HepG2 (cell line): Measurements from ENCODE around the gene PFDN2. TPM values are rescaled to one million over a fixed set of nuclear protein-coding genes. Genes with fewer than 3 reads are reported as not detected.

Experiments used
- ATAC-seq: fragments of 200-7000 bp; cut with Tn5 transposase; 3 replicates; pipeline ENCODE4 v1.9.1; 2020; ENCODE audit warnings: mild to moderate bottlenecking, moderate library complexity
- BruUV-seq: library from RNA; stranded (reverse); fragments of 400-500 nt; replicated peaks from 2 replicates; lab custom pipeline; 2021; lab: Mats Ljungman, UMichigan
- CTCF ChIA-PET: fragments of 300-600 bp; formaldehyde crosslinking; extraction: SDS; loops from one replicate; lab custom pipeline; 2021; ENCODE audit warnings: low total read pairs, inconsistent platforms, low intra/inter-chr PET ratio; lab: Yijun Ruan, JAX
- POLR2A ChIA-PET: fragments of 350-600 bp; sonication (Branson Sonifier 250); formaldehyde crosslinking; loops from one replicate; lab custom pipeline; 2020; ENCODE audit warnings: antibody characterized with exemption, inconsistent platforms; lab: Yijun Ruan, JAX
- DNase-seq: peaks from one replicate; pipeline ENCODE4 v3.0.0-alpha.2; 2015; ENCODE audit warnings: low spot score
- FAIRE-seq: peaks from 3 replicates; lab custom pipeline; 2011; peaks lifted over from hg19 to GRCh38; lab: Jason Lieb, UNC
- H2AFZ ChIP-seq: one replicate; pipeline ENCODE4 v1.6.1; 2011; ENCODE audit warnings: low read length, inconsistent platforms
- H3K27ac ChIP-seq: fragments of 300-600 bp; 3 replicates; pipeline ENCODE4 v1.8.0; 2011; ENCODE audit warnings: mixed run types, mild to moderate bottlenecking, mixed read lengths, low read length, inconsistent platforms; ENCODE audit not compliant: insufficient read depth; ENCODE audit errors: extremely low read length
- H3K27me3 ChIP-seq, 2 experiments: fragments of 200-600 bp in 1 of 2; 2 replicates in 1 of 2; 3 replicates in 1 of 2; pipeline versions ENCODE4 v1.6.0 to v1.8.0; 2011; ENCODE audit warnings: low read length in 2 of 2, mild to moderate bottlenecking in 2 of 2, moderate library complexity in 2 of 2, inconsistent platforms in 1 of 2; ENCODE audit not compliant: insufficient read depth in 2 of 2, control insufficient read depth in 1 of 2
- H3K36me3 ChIP-seq, 2 experiments: fragments of 200-600 bp in 1 of 2; replicated peaks in 1 of 2; 2 replicates in 1 of 2; 3 replicates in 1 of 2; pipeline versions ENCODE4 v1.5.1 to v1.8.0; 2011; ENCODE audit warnings: low read length in 2 of 2, inconsistent platforms in 1 of 2; ENCODE audit not compliant: insufficient read depth in 2 of 2, control insufficient read depth in 1 of 2
- H3K4me1 ChIP-seq: 2 replicates; pipeline ENCODE4 v1.5.1; 2012; ENCODE audit warnings: low read length, inconsistent platforms; ENCODE audit not compliant: insufficient read depth
- H3K4me2 ChIP-seq: 2 replicates; pipeline ENCODE4 v1.6.0; 2011; ENCODE audit warnings: low read depth, low read length, inconsistent platforms
- H3K4me3 ChIP-seq, 3 experiments: fragments of 200-600 bp in 1 of 3; sonication (generic), shearing (Covaris generic) in 1 of 3; replicated peaks in 1 of 3; 2 replicates each; pipeline ENCODE4 v1.5.1; 2011 to 2016; ENCODE audit warnings: low read length in 3 of 3, inconsistent platforms in 2 of 3, low read depth in 2 of 3, mild to moderate bottlenecking in 2 of 3, control low read depth in 1 of 3, mixed read lengths in 1 of 3; ENCODE audit not compliant: insufficient read depth in 1 of 3
- H3K79me2 ChIP-seq: one replicate; pipeline ENCODE4 v1.6.1; 2011; ENCODE audit warnings: low read length, inconsistent platforms; ENCODE audit not compliant: insufficient read depth
- H3K9ac ChIP-seq: 2 replicates; pipeline ENCODE4 v1.6.0; 2011; ENCODE audit warnings: mild to moderate bottlenecking, low read depth, low read length, inconsistent platforms; ENCODE audit not compliant: insufficient read depth
- H3K9me3 ChIP-seq: 2 replicates; pipeline ENCODE4 v1.5.1; 2012; ENCODE audit warnings: mild to moderate bottlenecking, low read length
- H4K20me1 ChIP-seq: 2 replicates; pipeline ENCODE4 v1.6.0; 2011; ENCODE audit warnings: inconsistent platforms, mild to moderate bottlenecking, low read length, moderate library complexity; ENCODE audit not compliant: insufficient read depth
- CAMTA2 ChIP-seq: sonication (generic); formaldehyde crosslinking; IDR thresholded peaks from 2 replicates; pipeline ENCODE4 v1.4.0; 2020; ENCODE audit warnings: mild to moderate bottlenecking, missing genetic modification reagents, borderline replicate concordance
- MXD3 ChIP-seq: IDR thresholded peaks from 2 replicates; pipeline ENCODE4 v1.6.1; 2016; ENCODE audit warnings: mild to moderate bottlenecking, missing biosample characterization, missing genetic modification reagents
- POGZ ChIP-seq: sonication (generic); formaldehyde crosslinking; IDR thresholded peaks from 2 replicates; pipeline ENCODE4 v1.4.0; 2020; ENCODE audit warnings: mild to moderate bottlenecking, missing genetic modification reagents
- ZNF691 ChIP-seq: sonication (generic); formaldehyde crosslinking; IDR thresholded peaks from 2 replicates; pipeline ENCODE4 v1.4.0; 2020; ENCODE audit warnings: missing genetic modification reagents, low read depth, mild to moderate bottlenecking, borderline replicate concordance
- ZNF746 ChIP-seq: sonication (generic); formaldehyde crosslinking; IDR thresholded peaks from 2 replicates; pipeline ENCODE4 v1.8.0; 2022; ENCODE audit warnings: mild to moderate bottlenecking, missing genetic modification reagents
- WGBS: methylation state at CpG from one replicate; pipeline ENCODE4 v1.1.6; 2017; ENCODE audit warnings: low lambda C conversion rate; 5-methylcytosine and 5-hydroxymethylcytosine counted together
- in situ Hi-C: cut with HindIII; loops from 2 replicates; pipeline ENCODE4 v1.10.0; 2017; ENCODE audit warnings: low pct_unique_long_range_greater_than_20kb; ENCODE audit not compliant: extremely low pct_ligation_motif_present
- intact Hi-C: fragments of 100-400 bp; cut with micrococcal nuclease; formaldehyde crosslinking; loops from one replicate; pipeline ENCODE4 v1.10.0; 2022; ENCODE audit not compliant: unreplicated experiment
- polyA plus RNA-seq, 8 experiments: library from polyadenylated mRNA; depleted of rRNA in 3 of 8; stranded (reverse) in 7 of 8; unstranded in 1 of 8; fragments of >200 nt; fragmentation: Illumina TruSeq in 4 of 8; extraction: Trizol in 4 of 8; gene quantifications; 2 replicates each; pipeline versions ENCODE4 v1.2.1 to v1.2.3, GENCODE V29; 2011 to 2016; ENCODE audit warnings: low read depth in 4 of 8, missing spikeins in 1 of 8, mixed read lengths in 1 of 8; ENCODE audit not compliant: insufficient read depth in 1 of 8
- total RNA-seq, 5 experiments: library from RNA; depleted of rRNA; stranded (reverse); fragments of >200 nt; fragmentation: Illumina TruSeq; extraction: Trizol; gene quantifications; 2 replicates each; pipeline ENCODE4 v1.2.3, GENCODE V29; 2016; ENCODE audit warnings: low read depth in 1 of 5
- TF ChIP-seq, protein P1 (sequence below): sonication (generic); formaldehyde crosslinking; IDR thresholded peaks from 2 replicates; pipeline ENCODE4 v1.4.0; 2020; ENCODE audit warnings: low read depth, mild to moderate bottlenecking, missing genetic modification reagents

PFDN2 gene
- total and polyA plus RNA-seq, 2 of the 13 experiments (the other 11 are each of a cell fraction or from before 2014, with no cell fraction given): 62.6 to 63.6 TPM

DNA sequence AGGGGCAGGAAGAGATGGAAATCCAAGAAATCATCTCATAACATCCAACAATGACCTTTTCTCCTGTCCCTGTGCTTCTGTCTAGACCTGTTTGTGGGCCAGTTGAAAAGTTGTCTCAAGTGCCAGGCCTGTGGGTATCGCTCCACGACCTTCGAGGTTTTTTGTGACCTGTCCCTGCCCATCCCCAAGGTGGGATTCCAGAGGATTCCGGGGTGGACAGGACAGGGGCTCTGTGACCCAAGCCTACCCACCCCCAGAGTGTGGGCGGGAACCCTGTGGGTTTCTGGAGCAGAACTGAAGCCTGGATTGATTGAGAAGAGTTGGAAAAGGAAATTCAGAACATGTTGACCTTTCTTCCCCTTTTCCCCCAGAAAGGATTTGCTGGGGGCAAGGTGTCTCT is 46.0 kb upstream of the PFDN2 start:
- H3K4me3 ChIP-seq: no peak overlapping the region
- no peaks in the 10 kb centered on the region for H4K20me1 ChIP-seq
- ATAC-seq: no peak
- H3K36me3 ChIP-seq: peaks cover 9 to 34% of the 10 kb centered on the region in 2 experiments; a peak in 4 of 5 replicates
- no peak overlapping the region for H2AFZ ChIP-seq
- no peak overlapping the region for H3K9ac ChIP-seq
- no peaks in the 10 kb centered on the region for H3K9me3 ChIP-seq
- CTCF ChIA-PET: no interaction called here
- peaks cover 10% of the 10 kb centered on the region for H3K79me2 ChIP-seq
- in situ Hi-C loops: no loop called here
- no peaks in the 10 kb centered on the region; a peak in 1 of 5 replicates for H3K27me3 ChIP-seq
- intact Hi-C loops: no loop called here
- no peak for DNase-seq
- TF ChIP-seq MXD3 (no peak), ZNF746 (no peak), ZNF691 (CRISPR knock-in tag) (no peak), CAMTA2 (CRISPR knock-in tag) (no peak), POGZ (CRISPR knock-in tag) (no peak)
- TF ChIP-seq, protein P1, sequence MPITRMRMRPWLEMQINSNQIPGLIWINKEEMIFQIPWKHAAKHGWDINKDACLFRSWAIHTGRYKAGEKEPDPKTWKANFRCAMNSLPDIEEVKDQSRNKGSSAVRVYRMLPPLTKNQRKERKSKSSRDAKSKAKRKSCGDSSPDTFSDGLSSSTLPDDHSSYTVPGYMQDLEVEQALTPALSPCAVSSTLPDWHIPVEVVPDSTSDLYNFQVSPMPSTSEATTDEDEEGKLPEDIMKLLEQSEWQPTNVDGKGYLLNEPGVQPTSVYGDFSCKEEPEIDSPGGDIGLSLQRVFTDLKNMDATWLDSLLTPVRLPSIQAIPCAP (CRISPR knock-in tag): no peak
- peaks cover 41% of the 10 kb centered on the region for H3K4me1 ChIP-seq
- POLR2A ChIA-PET: interaction anchor here (2.9 kb wide), 1 partner anchor 9 kb away, joined by 30 read pairs; the partner anchor contains the start of gene UFC1
- H3K4me2 ChIP-seq: no peak overlapping the region
- FAIRE-seq: no peak
- WGBS: 92% methylated on average over 5 of the region's 5 CpGs
- BruUV-seq: no TSS peak
- no peak overlapping the region for H3K27ac ChIP-seq
